GM18526 (cell line): Measurements from ENCODE around the gene UQCRHL.

Experiments
- POLR2A ChIP-seq: IDR thresholded peaks from 3 replicates; pipeline ENCODE4 v1.6.1; 2011; ENCODE audit not compliant: insufficient read length; ENCODE audit errors: extremely low read depth

UQCRHL gene

GRCh38 chr1:15836772-15837669, 29.6 kb upstream of the UQCRHL start:
- TF ChIP-seq POLR2A, result no peak

GRCh38 chr1:15835741-15836510, 28.5 kb upstream of the UQCRHL start:
- peak; percentile 73 for TF ChIP-seq POLR2A

- TF ChIP-seq POLR2A, result no peak
Measured at GRCh38 chr1:15835205-15835740, 27.8 kb upstream of the UQCRHL start.

DNA sequence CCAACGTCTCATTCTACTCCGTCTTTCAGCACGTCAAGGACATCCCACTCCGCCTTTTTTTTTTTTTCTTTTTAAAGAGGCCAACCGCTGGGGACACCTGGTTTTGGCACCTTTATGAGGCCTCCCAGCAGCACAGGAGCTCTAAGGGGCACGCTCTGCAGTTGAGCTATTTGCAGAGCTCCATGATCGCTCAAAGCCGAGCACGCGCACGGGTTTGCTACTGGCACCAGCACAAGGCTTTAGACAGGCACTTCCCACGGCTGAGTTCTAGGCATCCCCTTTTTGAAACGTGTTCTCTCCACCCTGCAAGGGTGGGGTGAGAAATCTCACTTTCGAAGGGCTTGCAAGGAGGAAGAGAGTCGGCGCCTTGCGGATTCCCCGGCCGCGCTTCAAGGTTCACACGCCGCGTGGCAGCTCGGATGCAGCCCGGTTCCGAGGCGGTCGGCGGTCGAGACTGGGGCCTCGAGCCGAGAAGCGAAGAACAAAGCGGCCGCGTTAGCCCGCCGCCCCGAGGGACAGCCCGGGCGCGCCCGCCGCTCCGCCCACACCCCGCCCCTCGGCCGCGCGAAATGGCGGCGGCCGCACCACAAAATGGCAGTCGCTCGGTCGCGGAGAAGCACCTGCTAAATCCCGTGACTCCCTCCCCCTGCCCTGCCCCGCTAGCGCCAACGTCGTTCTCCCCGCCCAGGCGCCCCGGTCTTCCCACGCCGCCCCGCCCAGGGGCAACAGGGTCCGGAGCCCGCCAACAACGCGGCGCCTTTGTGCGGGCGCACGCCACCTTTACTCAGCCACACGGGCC, 27.2 kb upstream of the UQCRHL start:
- TF ChIP-seq POLR2A, result peak; percentile 68

GRCh38 chr1:15833842-15834405, 26.5 kb upstream of the UQCRHL start:
- TF ChIP-seq POLR2A, result no peak

DNA sequence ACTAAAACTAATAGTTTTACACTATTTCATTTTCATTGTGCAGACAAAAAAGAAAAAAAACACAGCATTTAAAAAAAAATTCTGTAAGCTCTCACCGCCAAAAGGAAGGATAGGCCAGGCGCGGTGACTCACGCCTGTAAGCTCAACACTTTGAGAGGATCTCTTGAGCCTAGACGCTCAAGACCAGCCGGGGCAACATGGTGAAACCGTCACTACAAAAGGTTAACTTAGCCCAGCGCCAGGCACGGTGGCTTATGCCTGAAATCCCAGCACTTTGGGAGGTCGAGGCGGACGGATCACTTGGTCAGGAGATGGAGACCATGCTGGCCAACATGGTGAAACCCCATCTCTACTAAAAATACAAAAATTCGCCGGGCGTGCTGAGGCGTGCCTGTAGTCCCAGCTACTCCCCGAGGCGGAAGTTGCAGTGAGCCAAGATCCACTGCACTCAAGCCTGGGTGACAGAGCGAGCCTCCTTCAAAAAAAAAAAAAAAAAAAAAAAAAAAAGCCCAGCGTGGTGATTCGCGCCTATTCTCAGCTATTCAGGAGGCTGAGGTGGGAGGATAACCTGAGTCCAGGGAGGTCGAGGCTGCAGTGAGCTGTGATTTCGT, 25.7 kb upstream of the UQCRHL start:
- no peak for TF ChIP-seq POLR2A

GRCh38 chr1:15830258-15830657, 22.8 kb upstream of the UQCRHL start:
- no peak for TF ChIP-seq POLR2A

GRCh38 chr1:15826810-15827507, 19.5 kb upstream of the UQCRHL start:
- no peak for TF ChIP-seq POLR2A

DNA sequence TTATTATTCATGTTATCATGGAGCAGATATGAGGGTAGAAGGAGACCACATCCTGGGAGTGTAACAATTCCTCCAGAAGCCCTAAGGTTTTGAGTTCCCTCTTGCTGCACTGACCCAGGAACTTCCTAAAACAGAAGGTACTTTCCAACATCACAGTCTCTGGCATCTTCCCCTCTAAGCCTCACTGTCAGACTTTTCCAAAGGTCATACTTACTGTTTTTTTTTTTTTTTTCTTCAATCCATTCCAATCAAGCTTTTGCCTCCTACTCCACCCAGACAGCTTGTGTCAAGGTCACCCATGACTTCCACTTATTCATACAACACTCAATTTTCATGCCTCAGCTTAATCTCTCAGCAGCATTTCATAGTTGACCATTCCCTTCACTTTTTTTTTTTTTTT, 18.4 kb upstream of the UQCRHL start:
- TF ChIP-seq POLR2A, result no peak

DNA sequence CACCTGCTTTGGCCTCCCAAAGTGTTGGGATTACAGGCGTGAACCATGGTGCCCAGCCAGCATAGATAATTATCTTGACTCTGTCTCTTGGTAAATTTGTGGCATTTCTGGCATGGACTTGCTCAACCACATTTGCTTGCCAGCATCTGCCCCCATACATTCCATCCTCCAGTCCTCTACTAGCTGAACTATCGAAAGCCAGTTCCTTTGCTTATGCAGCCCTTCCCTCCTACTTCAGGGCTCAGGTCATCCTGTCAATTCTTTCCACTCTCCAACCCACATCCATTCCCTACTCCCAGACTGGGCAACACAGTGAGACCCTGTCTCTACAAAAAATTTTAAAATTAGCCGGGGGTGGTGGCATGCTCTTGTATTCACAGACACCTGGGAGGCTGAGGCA, 13.0 kb upstream of the UQCRHL start:
- TF ChIP-seq POLR2A, result no peak

- no peak for TF ChIP-seq POLR2A
Measured at GRCh38 chr1:15816674-15817073, 9.2 kb upstream of the UQCRHL start.

DNA sequence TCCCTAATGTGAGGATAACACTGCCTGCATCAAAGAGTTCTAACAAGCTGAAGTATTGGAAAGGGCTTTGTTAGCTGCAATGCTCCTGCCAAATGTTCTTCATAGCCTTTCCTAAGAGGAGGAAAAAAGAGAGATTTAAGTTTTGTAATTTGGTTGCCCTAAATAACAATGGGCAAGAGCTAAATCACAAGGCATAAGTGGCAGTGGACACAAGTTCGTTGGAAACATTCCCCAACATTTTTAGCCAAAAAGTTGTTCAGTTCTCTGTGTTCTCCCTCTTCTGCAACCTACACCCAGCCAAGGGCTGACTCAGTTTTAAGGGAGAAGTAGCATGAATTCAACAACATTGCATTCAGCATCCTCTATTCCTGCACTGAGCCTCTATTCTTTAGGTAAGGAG, 2.6 kb upstream of the UQCRHL start:
- no peak for TF ChIP-seq POLR2A

GRCh38 chr1:15808955-15809354, 1.5 kb upstream of the UQCRHL start:
- no peak for TF ChIP-seq POLR2A

DNA sequence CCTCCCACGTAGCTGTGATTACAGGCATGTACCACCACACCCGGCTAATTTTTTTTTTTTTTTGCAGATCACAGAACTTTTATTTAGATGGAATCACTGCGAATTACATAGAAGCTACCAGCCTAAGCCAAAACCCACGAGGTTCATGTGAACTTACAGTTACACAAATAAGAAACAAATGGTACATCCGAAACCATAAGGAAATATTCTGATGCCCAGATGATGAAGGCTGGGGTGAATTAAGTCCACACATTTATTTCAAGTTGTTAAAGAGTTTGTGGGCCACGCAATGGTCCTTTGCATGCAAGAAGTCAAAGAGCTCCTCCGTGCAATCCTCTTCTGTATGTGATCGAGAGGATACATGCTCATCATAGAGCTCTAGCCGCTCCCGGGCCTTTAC, 328 bp downstream of the UQCRHL start:
- TF ChIP-seq POLR2A, result no peak
